K562 (cell line): ENCODE data around the gene SNAP23. TPM values are rescaled to one million over a fixed set of nuclear protein-coding genes. Genes with fewer than 3 reads are reported as not detected.

Source experiments
- ATF1 ChIP-seq, 2 experiments: fragments of 450-650 bp in 1 of 2; IDR thresholded peaks; 2 replicates each; pipeline ENCODE4 v1.6.1; 2016; ENCODE audit warnings: missing compliant biosample characterization in 1 of 2, missing genetic modification characterization in 1 of 2
- GMEB1 ChIP-seq: fragments of 250-450 bp; sonication (Bioruptor Pico); IDR thresholded peaks from 2 replicates; pipeline ENCODE4 v1.4.0; 2020; ENCODE audit warnings: mild to moderate bottlenecking
- KAT2B ChIP-seq: IDR thresholded peaks from one replicate; pipeline ENCODE4 v1.6.1; 2012; ENCODE audit warnings: low read depth, mild to moderate bottlenecking, control low read depth, inconsistent platforms, low read length, moderate library complexity
- MCM3 ChIP-seq: fragments of 450-650 bp; IDR thresholded peaks from 2 replicates; pipeline ENCODE4 v1.6.1; 2016
- MEF2D ChIP-seq: conservative IDR thresholded peaks from 2 replicates; pipeline ENCODE4 v1.6.1; 2016; ENCODE audit warnings: low read depth, missing genetic modification characterization, missing compliant biosample characterization
- MGA ChIP-seq: fragments of 450-650 bp; IDR thresholded peaks from 2 replicates; pipeline ENCODE4 v1.6.1; 2016; ENCODE audit warnings: mild to moderate bottlenecking, moderate library complexity
- POLR2AphosphoS5 ChIP-seq: IDR thresholded peaks from 2 replicates; pipeline ENCODE4 v1.6.1; 2011; ENCODE audit warnings: mild to moderate bottlenecking, low read depth, low read length, moderate library complexity; ENCODE audit not compliant: control insufficient read depth, insufficient read depth
- POLR2G ChIP-seq: fragments of 200-400 bp; formaldehyde crosslinking; IDR thresholded peaks from 2 replicates; pipeline ENCODE4 v1.6.1; 2017; ENCODE audit warnings: low read depth, mild to moderate bottlenecking, antibody characterized with exemption, low read length, moderate library complexity
- RBM15 ChIP-seq: fragments of 200-400 bp; formaldehyde crosslinking; IDR thresholded peaks from 2 replicates; pipeline ENCODE4 v1.6.1; 2018; ENCODE audit warnings: mild to moderate bottlenecking, low read length, moderate library complexity; ENCODE audit not compliant: insufficient read depth
- ZBTB34 ChIP-seq: fragments of 250-450 bp; sonication (Bioruptor Pico); IDR thresholded peaks from 2 replicates; pipeline ENCODE4 v1.8.0; 2021; ENCODE audit warnings: mild to moderate bottlenecking, moderate library complexity
- ZFP36 ChIP-seq: fragments of 150-350 bp; IDR thresholded peaks from 2 replicates; pipeline ENCODE4 v1.6.1; 2018; ENCODE audit warnings: low read length, low read depth; ENCODE audit not compliant: partially characterized antibody
- ZNF133 ChIP-seq: fragments of 250-450 bp; sonication (Bioruptor Pico); IDR thresholded peaks from 2 replicates; pipeline ENCODE4 v1.4.0; 2020; ENCODE audit warnings: mild to moderate bottlenecking
- polyA plus RNA-seq, 8 experiments: library from polyadenylated mRNA; depleted of rRNA in 4 of 8; stranded (reverse) in 5 of 8; unstranded in 3 of 8; fragments of >200 nt; fragmentation: Nextera tagmentation in 2 of 8; fragmentation: Illumina TruSeq in 1 of 8; extraction: Ambion mirVana in 2 of 8; extraction: Trizol in 1 of 8; gene quantifications; 2 replicates each; pipeline versions ENCODE4 v1.2.1 to v1.2.3, GENCODE V29; 2011 to 2014; ENCODE audit warnings: inconsistent platforms in 1 of 8, missing spikeins in 1 of 8
- total RNA-seq, 7 experiments: library from RNA; depleted of rRNA in 6 of 7; stranded (reverse); fragments of >200 nt in 6 of 7; fragmentation: Illumina TruSeq in 2 of 7; extraction: Trizol in 2 of 7; gene quantifications; 2 replicates each; pipeline versions ENCODE4 v1.2.1 to v1.2.3, GENCODE V29; 2011 to 2021; ENCODE audit warnings: low replicate concordance in 1 of 7

SNAP23 gene
- total and polyA plus RNA-seq, 9 of the 15 experiments (the other 6 are each of a cell fraction or from before 2014, with no cell fraction given): 78.9 to 168 (median 117) TPM

GRCh38 chr15:42490671-42491538, 4.5 kb upstream of the SNAP23 start, which contains the start of gene ZNF106 (continued):
- TF ChIP-seq MGA (0 out of 2 replicates have a peak, but pooled peaks have one; percentile 39), ATF1 (CRISPR knock-in tag; IDR thresholded peaks at IDR 0.05) (peak; percentile 87), ATF1 (tag; IDR thresholded peaks at IDR 0.05) (peak; percentile 93), RBM15 (no peak), MEF2D (tag) (no peak), GMEB1 (peak; percentile 80), ZBTB34 (no peak), ZNF133 (CRISPR knock-in tag) (no peak), MCM3 (no peak), POLR2G (peak; percentile 97), ZFP36 (no peak), POLR2AphosphoS5 (peak; percentile 72), KAT2B (no peak)
